Body of pancreas (tissue), 4 donors: ENCODE measurements around the gene SLC6A19. TPM values are rescaled to one million over a fixed set of nuclear protein-coding genes. Genes with fewer than 3 reads are reported as not detected.

ENCODE experiments used
- ATAC-seq: fragments of 150-250 bp; one replicate; pipeline ENCODE4 v1.9.1; 2016
- DNase-seq, 4 donors: peaks; one replicate each; pipeline ENCODE4 v3.0.0-alpha.2; 2019
- H3K27ac ChIP-seq, 4 donors: fragments of 200-600 bp; sonication (generic); 1 replicate in 3 of 4; 2 replicates in 1 of 4; pipeline versions ENCODE4 v1.5.1 to v1.6.1; 2016 to 2019; ENCODE audit warnings: mild to moderate bottlenecking in 1 of 4, mixed read lengths in 1 of 4, moderate library complexity in 1 of 4
- H3K27me3 ChIP-seq, 2 donors: fragments of 200-600 bp; sonication (generic); one replicate each; pipeline ENCODE4 v1.6.0; 2016; ENCODE audit warnings: mild to moderate bottlenecking in 1 of 2
- H3K36me3 ChIP-seq, 2 donors: fragments of 200-600 bp; sonication (generic); replicated peaks in 1 of 2; 2 replicates each; pipeline ENCODE4 v1.5.1; 2016; ENCODE audit warnings: low read depth in 2 of 2; ENCODE audit not compliant: insufficient read depth in 1 of 2
- H3K4me1 ChIP-seq: fragments of 200-600 bp; sonication (generic); one replicate; pipeline ENCODE4 v1.6.0; 2016
- H3K4me3 ChIP-seq, 2 donors: fragments of 200-600 bp; sonication (generic); 1 replicate in 1 of 2; 2 replicates in 1 of 2; pipeline ENCODE4 v1.5.1; 2016 to 2019
- H3K9me3 ChIP-seq, 3 donors: fragments of 200-600 bp; sonication (generic); 1 replicate in 2 of 3; 2 replicates in 1 of 3; pipeline ENCODE4 v1.5.1; 2016
- POLR2A ChIP-seq, 3 donors: fragments of 450-650 bp; IDR thresholded peaks; one replicate each; pipeline ENCODE4 v1.6.1; 2016; ENCODE audit warnings: antibody characterized with exemption in 3 of 3, mild to moderate bottlenecking in 2 of 3
- WGBS, 2 donors: methylation state at CpG; one replicate each; pipeline ENCODE4 v1.1.5; 2017; 5-methylcytosine and 5-hydroxymethylcytosine counted together
- intact Hi-C: fragments of 100-400 bp; cut with DNase I; formaldehyde crosslinking; loops from one replicate; pipeline ENCODE4 v1.15.1; 2023
- total RNA-seq, 2 donors: library from RNA; depleted of rRNA; stranded (reverse); fragments of >200 nt; gene quantifications; one replicate each; pipeline ENCODE4 v1.1.0, GENCODE V29; 2016
- TF ChIP-seq, protein P1 (sequence below), 7 experiments: fragments of 450-650 bp in 4 of 7; fragments of 200-600 bp in 3 of 7; sonication (generic) in 3 of 7; IDR thresholded peaks; one replicate each; pipeline ENCODE4 v1.5.1; 2016 to 2019; ENCODE audit warnings: antibody characterized with exemption in 7 of 7

SLC6A19 gene
- total RNA-seq, 2 donors from 2014 or later = 0.66 to 1.3 TPM

DNA sequence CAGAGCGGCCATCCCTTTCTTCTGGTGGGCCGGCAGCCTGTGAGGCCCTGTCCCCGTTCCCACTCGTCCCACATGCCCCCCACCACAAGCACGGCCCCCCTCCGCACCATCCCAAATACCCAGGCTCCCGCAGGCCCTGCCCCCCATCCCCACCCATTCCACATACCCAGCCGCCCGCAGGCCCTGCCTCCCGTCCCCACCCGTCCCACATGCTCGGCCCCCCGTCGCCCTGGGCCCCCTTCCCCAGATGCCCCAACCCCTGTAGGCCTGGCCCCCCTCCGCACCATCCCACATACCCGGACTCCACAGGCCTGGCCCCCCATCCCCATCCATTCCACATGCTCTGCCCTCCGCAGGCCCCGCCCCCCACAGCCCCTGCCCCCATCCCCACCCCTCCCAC lies 11.5 kb downstream of the SLC6A19 start:
- Histone ChIP-seq H3K9me3 (no peaks in the 10 kb centered on the region), H3K4me3 (no peak overlapping the region), H3K4me1 (no peaks in the 10 kb centered on the region), H3K36me3 (no peaks in the 10 kb centered on the region), H3K27ac (no peak overlapping the region), H3K27me3 (no peaks in the 10 kb centered on the region)
- no peak for ATAC-seq
- no peak for TF ChIP-seq POLR2A (IDR thresholded peaks at IDR 0.05)
- TF ChIP-seq, protein P1, sequence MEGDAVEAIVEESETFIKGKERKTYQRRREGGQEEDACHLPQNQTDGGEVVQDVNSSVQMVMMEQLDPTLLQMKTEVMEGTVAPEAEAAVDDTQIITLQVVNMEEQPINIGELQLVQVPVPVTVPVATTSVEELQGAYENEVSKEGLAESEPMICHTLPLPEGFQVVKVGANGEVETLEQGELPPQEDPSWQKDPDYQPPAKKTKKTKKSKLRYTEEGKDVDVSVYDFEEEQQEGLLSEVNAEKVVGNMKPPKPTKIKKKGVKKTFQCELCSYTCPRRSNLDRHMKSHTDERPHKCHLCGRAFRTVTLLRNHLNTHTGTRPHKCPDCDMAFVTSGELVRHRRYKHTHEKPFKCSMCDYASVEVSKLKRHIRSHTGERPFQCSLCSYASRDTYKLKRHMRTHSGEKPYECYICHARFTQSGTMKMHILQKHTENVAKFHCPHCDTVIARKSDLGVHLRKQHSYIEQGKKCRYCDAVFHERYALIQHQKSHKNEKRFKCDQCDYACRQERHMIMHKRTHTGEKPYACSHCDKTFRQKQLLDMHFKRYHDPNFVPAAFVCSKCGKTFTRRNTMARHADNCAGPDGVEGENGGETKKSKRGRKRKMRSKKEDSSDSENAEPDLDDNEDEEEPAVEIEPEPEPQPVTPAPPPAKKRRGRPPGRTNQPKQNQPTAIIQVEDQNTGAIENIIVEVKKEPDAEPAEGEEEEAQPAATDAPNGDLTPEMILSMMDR (IDR thresholded peaks at IDR 0.05) = no peak
- DNase-seq = peak in 1 of 4 donors; percentile 2
- 77 to 85% methylated on average over 13 to 18 of the region's 18 CpGs for WGBS, 2 donors
- intact Hi-C loops = no loop called here

GRCh38 chr5:1213508-1214162 lies 12.2 kb downstream of the SLC6A19 start:
- intact Hi-C loops = no loop called here
- ATAC-seq = no peak

DNA sequence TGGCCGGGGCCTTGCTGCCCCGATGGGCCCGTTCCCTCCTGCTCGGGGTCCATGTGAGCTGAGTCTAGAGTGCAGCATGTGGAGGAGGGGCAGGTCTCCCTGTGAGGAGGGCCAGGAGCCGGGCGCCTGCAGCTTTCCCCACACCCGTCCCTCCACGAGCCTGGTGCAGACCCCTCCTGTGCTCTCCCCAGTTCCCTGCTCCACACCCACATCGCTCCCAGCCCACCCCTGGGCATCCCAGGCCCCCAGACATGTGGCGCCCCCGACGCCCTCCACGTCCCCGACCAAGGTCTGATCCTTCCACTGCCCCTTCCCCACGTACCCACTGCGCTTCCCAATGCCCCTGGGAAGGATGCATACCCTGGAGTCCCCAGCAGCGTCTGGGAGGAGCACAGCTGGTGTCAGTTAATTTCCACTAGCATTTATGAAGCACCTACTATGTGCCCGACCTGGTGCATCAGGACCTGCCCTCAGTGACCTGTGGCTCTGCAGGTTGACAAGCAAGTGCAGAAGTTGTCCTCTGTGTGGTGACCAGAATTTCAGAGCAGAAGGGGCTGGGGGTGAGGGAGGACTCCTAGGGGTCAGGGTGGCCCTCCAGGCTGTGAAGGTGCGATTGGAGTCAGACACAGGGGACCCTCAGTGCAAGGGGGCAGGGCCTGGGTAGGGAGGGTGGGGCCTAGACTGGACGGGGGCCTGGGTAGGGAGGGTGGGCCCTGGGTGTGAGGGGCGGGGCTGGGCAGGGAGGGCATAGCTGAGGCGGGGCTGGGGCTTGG lies 13.0 kb downstream of the SLC6A19 start:
- no peak for ATAC-seq
- DNase-seq = peak in 1 of 4 donors; percentile 1
- TF ChIP-seq POLR2A (IDR thresholded peaks at IDR 0.05) = no peak

More at GRCh38 chr5:1213508-1214162, 12.2 kb downstream of the SLC6A19 start:
- H3K27ac ChIP-seq = no peak overlapping the region
- H3K27me3 ChIP-seq = no peaks in the 10 kb centered on the region
- no peaks in the 10 kb centered on the region for H3K4me1 ChIP-seq
- TF ChIP-seq, protein P1 (IDR thresholded peaks at IDR 0.05) = no peak
- no peak for TF ChIP-seq POLR2A (IDR thresholded peaks at IDR 0.05)
- no peaks in the 10 kb centered on the region for H3K36me3 ChIP-seq
- H3K9me3 ChIP-seq = no peaks in the 10 kb centered on the region
- 74 to 75% methylated on average over 4 to 14 of the region's 25 CpGs for WGBS, 2 donors
- H3K4me3 ChIP-seq = no peak overlapping the region
- peak in 1 of 4 donors; percentile 3 for DNase-seq

DNA sequence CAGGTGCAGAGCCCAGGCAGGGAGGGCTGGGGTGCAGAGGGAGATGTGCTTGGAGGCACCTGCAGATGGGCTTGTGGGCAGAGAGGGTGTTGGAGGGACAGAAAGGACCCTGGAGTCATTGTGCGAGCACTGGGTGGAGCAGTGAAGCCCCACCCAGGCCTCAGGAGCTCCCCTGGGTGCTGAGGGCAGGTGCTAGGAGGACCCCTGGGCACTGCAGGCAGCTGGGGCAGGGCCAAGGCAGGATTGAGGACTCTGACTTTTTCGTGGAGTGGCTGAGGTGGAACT lies 13.5 kb downstream of the SLC6A19 start:
- TF ChIP-seq, protein P1 (IDR thresholded peaks at IDR 0.05) = no peak
- TF ChIP-seq POLR2A (IDR thresholded peaks at IDR 0.05) = no peak
- intact Hi-C loops = no loop called here
- H3K27ac ChIP-seq = no peak overlapping the region
- H3K27me3 ChIP-seq = no peaks in the 10 kb centered on the region
- 72% methylated on average over 2 of the region's 2 CpGs; no CpG with 5 or more reads in 1 of the 2 donors for WGBS, 2 donors
- no peak overlapping the region for H3K4me3 ChIP-seq
- H3K36me3 ChIP-seq = no peaks in the 10 kb centered on the region
- DNase-seq = no peak
- ATAC-seq = no peak
- no peaks in the 10 kb centered on the region for H3K9me3 ChIP-seq
- H3K4me1 ChIP-seq = no peaks in the 10 kb centered on the region

More for the DNA sequence above, 13.0 kb downstream of the SLC6A19 start:
- no peak overlapping the region for H3K4me3 ChIP-seq
- H3K27me3 ChIP-seq = no peaks in the 10 kb centered on the region
- no peak overlapping the region for H3K27ac ChIP-seq
- intact Hi-C loops = no loop called here
- H3K9me3 ChIP-seq = no peaks in the 10 kb centered on the region
- WGBS, 2 donors = 49 to 68% methylated on average over 16 to 22 of the region's 22 CpGs
- H3K4me1 ChIP-seq = no peaks in the 10 kb centered on the region
- H3K36me3 ChIP-seq = no peaks in the 10 kb centered on the region

DNA sequence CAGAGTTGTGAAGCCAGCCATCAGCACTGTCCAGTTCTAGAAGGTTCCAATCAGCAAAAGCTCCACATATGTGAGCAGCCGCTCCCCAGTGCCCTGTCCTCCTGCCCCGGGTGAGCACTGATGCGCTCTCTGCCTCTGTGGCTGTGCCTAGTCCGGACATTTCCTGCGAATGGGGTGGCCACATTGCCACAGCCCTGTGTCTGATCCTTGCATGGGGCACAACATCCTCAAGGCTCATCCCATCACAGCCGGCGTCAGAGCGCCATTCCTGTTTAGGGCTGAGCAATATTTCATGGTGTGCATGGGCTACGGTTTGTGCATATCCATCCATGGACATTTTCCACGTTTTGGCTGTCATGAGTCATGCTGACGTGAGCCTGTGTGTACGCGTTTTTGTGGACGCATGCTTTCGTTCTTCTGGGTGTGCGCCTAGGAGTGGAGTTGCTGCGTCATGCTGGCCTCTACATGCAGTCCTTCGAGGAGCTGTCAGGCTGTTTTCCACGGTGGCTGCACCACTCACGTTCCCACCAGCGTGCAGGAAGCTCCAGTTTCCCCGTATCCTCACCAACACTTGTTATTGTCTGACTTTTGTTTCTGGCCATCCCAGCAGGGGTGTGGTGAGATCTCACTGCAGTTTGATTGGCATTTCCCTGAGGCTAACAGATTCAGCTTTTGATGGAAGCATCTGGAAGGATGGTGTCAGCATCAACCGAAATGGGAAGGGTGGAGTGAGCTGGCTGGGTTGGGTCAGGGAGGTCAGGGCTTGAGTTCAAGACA lies 14.1 kb downstream of the SLC6A19 start:
- Histone ChIP-seq H3K4me3 (no peak overlapping the region), H3K4me1 (no peaks in the 10 kb centered on the region), H3K9me3 (no peaks in the 10 kb centered on the region), H3K27ac (no peak overlapping the region), H3K27me3 (no peaks in the 10 kb centered on the region), H3K36me3 (no peaks in the 10 kb centered on the region)
- ATAC-seq (no peak), DNase-seq (no peak)
- intact Hi-C loops = no loop called here
- TF ChIP-seq, protein P1 (IDR thresholded peaks at IDR 0.05) = no peak
- TF ChIP-seq POLR2A (IDR thresholded peaks at IDR 0.05) = no peak
- 86 to 87% methylated on average over 17 to 23 of the region's 23 CpGs for WGBS, 2 donors
